Bronchial smooth muscle cell (primary cell): Measurements from ENCODE around the gene B4GALNT3. TPM values are rescaled to one million over a fixed set of nuclear protein-coding genes. Genes with fewer than 3 reads are reported as not detected.

ENCODE experiments used
- total RNA-seq: library from RNA; depleted of rRNA; stranded (reverse); fragments of >200 nt; gene quantifications from 2 replicates; pipeline ENCODE4 v1.2.1, GENCODE V29; 2014

Gene B4GALNT3
- total RNA-seq: under 0.01 TPM in 2 replicates

DNA sequence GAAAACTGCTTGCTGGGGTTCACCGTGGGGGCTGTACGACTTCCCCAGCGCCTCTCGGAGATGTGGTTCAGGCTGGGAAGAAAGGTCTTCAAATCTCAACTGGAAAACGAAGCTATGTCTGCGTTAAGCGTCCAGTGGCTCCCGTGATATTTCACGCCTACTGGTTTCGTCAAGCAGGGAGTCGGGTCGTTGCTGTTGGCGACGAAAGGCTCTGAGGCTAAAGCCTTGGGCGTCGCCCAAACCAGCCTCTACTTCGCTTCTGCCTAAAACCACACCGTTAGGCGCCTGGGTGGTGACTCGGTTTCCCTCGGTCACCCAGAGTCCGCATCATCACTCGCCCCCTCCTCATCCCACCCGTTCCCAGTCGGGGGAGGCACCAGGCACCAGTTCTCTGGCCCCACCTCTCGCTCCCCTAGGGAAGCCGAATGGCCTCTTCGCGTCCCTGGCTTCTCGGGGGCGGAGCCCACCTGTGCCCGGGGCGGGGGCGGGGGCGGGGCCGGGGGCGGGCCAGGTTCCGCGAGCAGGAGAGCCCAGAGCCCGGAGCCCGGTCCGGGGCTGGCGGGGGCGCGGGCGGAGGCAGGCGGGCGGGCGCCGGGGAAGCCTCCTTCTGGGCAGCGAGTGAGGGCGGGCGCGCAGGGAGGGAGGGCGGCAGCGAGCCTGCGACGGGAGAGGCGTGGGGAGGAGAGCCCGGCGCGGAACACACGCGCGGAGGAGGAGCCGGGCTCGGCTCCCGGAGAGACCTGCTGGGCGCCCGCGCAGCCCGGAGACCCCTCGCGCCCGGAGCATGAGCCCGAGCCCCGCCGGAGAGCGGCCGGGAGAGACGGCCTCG, at the start of gene B4GALNT3:
Gene B4GALNT3 (plus strand): TSS at position 510 of the 829 bp plus-strand sequence. CDS start 438 bp downstream, outside the sequence.

Other genes starting within 250 kb of the B4GALNT3 start
- gene SLC6A12, start 245.8 kb upstream of the B4GALNT3 start, total RNA-seq: not detected in 2 replicates
- 0.09 TPM in 1 of 2 replicates, not detected in the other for gene SLC6A13, start 197.1 kb upstream of the B4GALNT3 start, total RNA-seq
- gene KDM5A, start 70.6 kb upstream of the B4GALNT3 start, total RNA-seq: 44.8 and 54.5 TPM in 2 replicates
- gene CCDC77, start 58.3 kb upstream of the B4GALNT3 start, total RNA-seq: 3.6 and 6.0 TPM in 2 replicates
- gene NINJ2, start 203.5 kb downstream of the B4GALNT3 start, total RNA-seq: 2.7 and 3.0 TPM in 2 replicates